GM23338 (cell line): ENCODE results near the gene PIKFYVE. TPM values are rescaled to one million over a fixed set of nuclear protein-coding genes. Genes with fewer than 3 reads are reported as not detected.

ENCODE experiments used
- ATAC-seq: fragments of 200-7000 bp; cut with Tn5 transposase; 3 replicates; pipeline ENCODE4 v1.9.1; 2020
- DNase-seq: peaks from one replicate; pipeline ENCODE4 v3.0.0-alpha.2; 2015; ENCODE audit warnings: low spot score
- H2AFZ ChIP-seq: fragments of 200-600 bp; sonication (generic); 2 replicates; pipeline ENCODE4 v1.8.0; 2016; ENCODE audit warnings: antibody characterized with exemption, mild to moderate bottlenecking, moderate library complexity
- H3F3A ChIP-seq: fragments of 200-600 bp; sonication (generic); replicated peaks from 2 replicates; pipeline ENCODE4 v1.8.0; 2017; ENCODE audit warnings: antibody characterized with exemption, mixed run types, low read depth
- H3K27ac ChIP-seq: fragments of 200-600 bp; sonication (generic); 2 replicates; pipeline ENCODE4 v1.6.1; 2016; ENCODE audit warnings: low read depth
- H3K27me3 ChIP-seq: fragments of 200-600 bp; sonication (generic); 2 replicates; pipeline ENCODE4 v1.8.0; 2016; ENCODE audit warnings: mild to moderate bottlenecking, mixed run types, moderate library complexity; ENCODE audit not compliant: insufficient read depth
- H3K36me3 ChIP-seq: fragments of 200-600 bp; sonication (generic); 2 replicates; pipeline ENCODE4 v1.8.0; 2016; ENCODE audit warnings: mild to moderate bottlenecking; ENCODE audit not compliant: insufficient read depth
- H3K4me1 ChIP-seq: fragments of 200-600 bp; sonication (generic); 2 replicates; pipeline ENCODE4 v1.8.0; 2016; ENCODE audit warnings: mild to moderate bottlenecking, moderate library complexity; ENCODE audit not compliant: insufficient read depth
- H3K4me2 ChIP-seq: fragments of 200-600 bp; sonication (generic); 2 replicates; pipeline ENCODE4 v1.7.1; 2017; ENCODE audit warnings: mixed run types
- H3K4me3 ChIP-seq: fragments of 200-600 bp; sonication (generic); 2 replicates; pipeline ENCODE4 v1.6.1; 2016; ENCODE audit warnings: mixed run types
- H3K79me2 ChIP-seq: fragments of 200-600 bp; sonication (generic); replicated peaks from 2 replicates; pipeline ENCODE4 v1.8.0; 2017; ENCODE audit warnings: mild to moderate bottlenecking; ENCODE audit not compliant: insufficient read depth
- H3K9me2 ChIP-seq: fragments of 200-600 bp; sonication (generic); 2 replicates; pipeline ENCODE4 v1.8.0; 2017; ENCODE audit not compliant: insufficient read depth
- H4K20me1 ChIP-seq: fragments of 200-600 bp; sonication (generic); replicated peaks from 2 replicates; pipeline ENCODE4 v1.8.0; 2017; ENCODE audit warnings: mild to moderate bottlenecking; ENCODE audit not compliant: insufficient read depth
- H3K27ac Mint-ChIP-seq: 2 replicates; pipeline ENCODE4 v1.8.0; 2020; ENCODE audit warnings: inconsistent platforms, mild to moderate bottlenecking, moderate library complexity, mixed read lengths
- H3K27me3 Mint-ChIP-seq: 3 replicates; pipeline ENCODE4 v1.8.0; 2022; ENCODE audit warnings: low read depth, mild to moderate bottlenecking, moderate library complexity, mixed read lengths, inconsistent platforms; ENCODE audit not compliant: insufficient read depth, poor library complexity
- H3K36me3 Mint-ChIP-seq: 3 replicates; pipeline ENCODE4 v1.8.0; 2021; ENCODE audit warnings: low read depth, mild to moderate bottlenecking, inconsistent platforms, moderate library complexity, mixed read lengths
- H3K4me1 Mint-ChIP-seq: 3 replicates; pipeline ENCODE4 v1.8.0; 2020; ENCODE audit warnings: mild to moderate bottlenecking, inconsistent platforms, mixed read lengths
- H3K4me3 Mint-ChIP-seq: 3 replicates; pipeline ENCODE4 v1.8.0; 2021; ENCODE audit warnings: moderate library complexity, mild to moderate bottlenecking, inconsistent platforms, mixed read lengths
- H3K9me3 Mint-ChIP-seq: 3 replicates; pipeline ENCODE4 v1.8.0; 2020; ENCODE audit warnings: moderate library complexity, mild to moderate bottlenecking, inconsistent platforms, mixed read lengths
- CREB1 ChIP-seq: fragments of 250-450 bp; sonication (Bioruptor Pico); IDR thresholded peaks from 2 replicates; pipeline ENCODE4 v1.5.0; 2020; ENCODE audit warnings: low read depth, mild to moderate bottlenecking, moderate library complexity
- EZH2 ChIP-seq: fragments of 200-600 bp; sonication (generic); IDR thresholded peaks from one replicate; pipeline ENCODE4 v1.8.0; 2017; ENCODE audit warnings: antibody characterized with exemption, mild to moderate bottlenecking, low read depth; ENCODE audit not compliant: unreplicated experiment
- EZH2phosphoT487 ChIP-seq: fragments of 200-600 bp; sonication (generic); IDR thresholded peaks from one replicate; pipeline ENCODE4 v1.8.1; 2018; ENCODE audit warnings: antibody characterized with exemption; ENCODE audit not compliant: unreplicated experiment
- JUNB ChIP-seq: IDR thresholded peaks from one replicate; pipeline ENCODE4 v1.6.1; 2016; ENCODE audit warnings: antibody characterized with exemption; ENCODE audit not compliant: unreplicated experiment
- NANOG ChIP-seq: IDR thresholded peaks from 2 replicates; pipeline ENCODE4 v1.6.1; 2016; ENCODE audit warnings: antibody characterized with exemption, borderline replicate concordance
- POLR2AphosphoS5 ChIP-seq: IDR thresholded peaks from 2 replicates; pipeline ENCODE4 v1.6.1; 2016; ENCODE audit warnings: antibody characterized with exemption, low read depth
- STAT1 ChIP-seq: IDR thresholded peaks from one replicate; pipeline ENCODE4 v1.6.1; 2016; ENCODE audit warnings: antibody characterized with exemption; ENCODE audit not compliant: unreplicated experiment
- ZNF114 ChIP-seq: fragments of 250-450 bp; sonication (Bioruptor Pico); IDR thresholded peaks from 2 replicates; pipeline ENCODE4 v1.5.0; 2020; ENCODE audit warnings: mild to moderate bottlenecking, moderate library complexity
- ZNF331 ChIP-seq: fragments of 250-450 bp; sonication (Bioruptor Pico); IDR thresholded peaks from 2 replicates; pipeline ENCODE4 v1.5.0; 2020; ENCODE audit warnings: low read depth, mild to moderate bottlenecking, moderate library complexity
- polyA plus RNA-seq: library from polyadenylated mRNA; unstranded; fragments of >200 nt; fragmentation: Nextera tagmentation; extraction: Ambion mirVana; gene quantifications from 2 replicates; pipeline ENCODE4 v1.2.1, GENCODE V29; 2016
- total RNA-seq: library from RNA; depleted of rRNA; stranded (reverse); fragments of >200 nt; shearing (Covaris generic); gene quantifications from 2 replicates; pipeline ENCODE4 v1.2.3, GENCODE V29; 2014
- TF ChIP-seq, protein P1 (sequence below): IDR thresholded peaks from 2 replicates; pipeline ENCODE4 v1.6.1; 2016; ENCODE audit warnings: antibody characterized with exemption
- TF ChIP-seq, protein P2 (sequence below): IDR thresholded peaks from one replicate; pipeline ENCODE4 v1.6.1; 2018; ENCODE audit warnings: antibody characterized with exemption; ENCODE audit not compliant: unreplicated experiment
- TF ChIP-seq, protein P3 (sequence below): fragments of 250-450 bp; sonication (Bioruptor Pico); IDR thresholded peaks from 2 replicates; pipeline ENCODE4 v1.5.0; 2020; ENCODE audit warnings: mild to moderate bottlenecking, moderate library complexity
- TF ChIP-seq, protein P4 (sequence below), 2 experiments: fragments of 200-600 bp in 1 of 2; sonication (generic) in 1 of 2; conservative IDR thresholded peaks; 2 replicates each; pipeline versions ENCODE4 v1.5.1 to v1.6.1; 2016 to 2017; ENCODE audit warnings: antibody characterized with exemption in 2 of 2, low read depth in 2 of 2, mild to moderate bottlenecking in 2 of 2, moderate library complexity in 1 of 2

PIKFYVE gene
- total and polyA plus RNA-seq, 2 experiments from 2014 or later, result 15.1 to 48.0 TPM

DNA sequence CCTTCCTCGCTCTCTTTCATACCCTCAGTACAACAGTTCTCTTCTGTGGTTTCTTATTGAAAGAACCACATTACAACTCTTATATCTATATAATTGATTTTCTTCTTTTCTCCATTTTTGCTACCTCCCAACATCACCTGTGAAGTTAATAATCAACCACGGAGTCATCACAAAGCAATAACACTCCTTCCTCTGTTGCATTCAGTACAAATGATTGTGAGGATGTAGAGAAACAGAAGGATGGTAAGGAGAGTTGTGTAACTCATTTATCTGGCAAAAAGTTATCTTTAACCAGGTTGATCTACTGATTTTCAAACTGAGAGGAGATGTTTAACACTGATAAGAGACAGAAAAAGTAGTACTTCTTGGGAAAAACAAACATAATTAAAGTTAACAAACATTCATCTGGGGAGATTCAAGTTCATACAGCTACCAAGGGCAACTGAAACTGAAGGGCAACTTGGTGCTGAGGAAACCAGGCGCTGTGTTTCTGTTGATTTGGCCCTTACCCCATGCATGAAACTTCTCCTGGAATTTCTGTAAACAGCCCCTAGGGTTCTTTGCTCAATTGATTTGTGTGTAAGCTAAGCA is 25.3 kb upstream of the PIKFYVE start:
- no peaks in the 10 kb centered on the region for H3K4me1 Mint-ChIP-seq
- no peak for ATAC-seq
- no peak overlapping the region for H3K4me3 Mint-ChIP-seq
- peaks cover 97% of the 10 kb centered on the region for H3K36me3 Mint-ChIP-seq
- TF ChIP-seq EZH2 (no peak), EZH2phosphoT487 (no peak), STAT1 (no peak), NANOG (no peak), ZNF331 (CRISPR knock-in tag) (no peak), POLR2AphosphoS5 (no peak), JUNB (no peak), ZNF114 (CRISPR knock-in tag) (no peak), CREB1 (CRISPR knock-in tag) (no peak)
- TF ChIP-seq, protein P1, sequence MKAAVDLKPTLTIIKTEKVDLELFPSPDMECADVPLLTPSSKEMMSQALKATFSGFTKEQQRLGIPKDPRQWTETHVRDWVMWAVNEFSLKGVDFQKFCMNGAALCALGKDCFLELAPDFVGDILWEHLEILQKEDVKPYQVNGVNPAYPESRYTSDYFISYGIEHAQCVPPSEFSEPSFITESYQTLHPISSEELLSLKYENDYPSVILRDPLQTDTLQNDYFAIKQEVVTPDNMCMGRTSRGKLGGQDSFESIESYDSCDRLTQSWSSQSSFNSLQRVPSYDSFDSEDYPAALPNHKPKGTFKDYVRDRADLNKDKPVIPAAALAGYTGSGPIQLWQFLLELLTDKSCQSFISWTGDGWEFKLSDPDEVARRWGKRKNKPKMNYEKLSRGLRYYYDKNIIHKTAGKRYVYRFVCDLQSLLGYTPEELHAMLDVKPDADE, result no peak
- TF ChIP-seq, protein P2, sequence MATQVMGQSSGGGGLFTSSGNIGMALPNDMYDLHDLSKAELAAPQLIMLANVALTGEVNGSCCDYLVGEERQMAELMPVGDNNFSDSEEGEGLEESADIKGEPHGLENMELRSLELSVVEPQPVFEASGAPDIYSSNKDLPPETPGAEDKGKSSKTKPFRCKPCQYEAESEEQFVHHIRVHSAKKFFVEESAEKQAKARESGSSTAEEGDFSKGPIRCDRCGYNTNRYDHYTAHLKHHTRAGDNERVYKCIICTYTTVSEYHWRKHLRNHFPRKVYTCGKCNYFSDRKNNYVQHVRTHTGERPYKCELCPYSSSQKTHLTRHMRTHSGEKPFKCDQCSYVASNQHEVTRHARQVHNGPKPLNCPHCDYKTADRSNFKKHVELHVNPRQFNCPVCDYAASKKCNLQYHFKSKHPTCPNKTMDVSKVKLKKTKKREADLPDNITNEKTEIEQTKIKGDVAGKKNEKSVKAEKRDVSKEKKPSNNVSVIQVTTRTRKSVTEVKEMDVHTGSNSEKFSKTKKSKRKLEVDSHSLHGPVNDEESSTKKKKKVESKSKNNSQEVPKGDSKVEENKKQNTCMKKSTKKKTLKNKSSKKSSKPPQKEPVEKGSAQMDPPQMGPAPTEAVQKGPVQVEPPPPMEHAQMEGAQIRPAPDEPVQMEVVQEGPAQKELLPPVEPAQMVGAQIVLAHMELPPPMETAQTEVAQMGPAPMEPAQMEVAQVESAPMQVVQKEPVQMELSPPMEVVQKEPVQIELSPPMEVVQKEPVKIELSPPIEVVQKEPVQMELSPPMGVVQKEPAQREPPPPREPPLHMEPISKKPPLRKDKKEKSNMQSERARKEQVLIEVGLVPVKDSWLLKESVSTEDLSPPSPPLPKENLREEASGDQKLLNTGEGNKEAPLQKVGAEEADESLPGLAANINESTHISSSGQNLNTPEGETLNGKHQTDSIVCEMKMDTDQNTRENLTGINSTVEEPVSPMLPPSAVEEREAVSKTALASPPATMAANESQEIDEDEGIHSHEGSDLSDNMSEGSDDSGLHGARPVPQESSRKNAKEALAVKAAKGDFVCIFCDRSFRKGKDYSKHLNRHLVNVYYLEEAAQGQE, result no peak
- TF ChIP-seq, protein P3, sequence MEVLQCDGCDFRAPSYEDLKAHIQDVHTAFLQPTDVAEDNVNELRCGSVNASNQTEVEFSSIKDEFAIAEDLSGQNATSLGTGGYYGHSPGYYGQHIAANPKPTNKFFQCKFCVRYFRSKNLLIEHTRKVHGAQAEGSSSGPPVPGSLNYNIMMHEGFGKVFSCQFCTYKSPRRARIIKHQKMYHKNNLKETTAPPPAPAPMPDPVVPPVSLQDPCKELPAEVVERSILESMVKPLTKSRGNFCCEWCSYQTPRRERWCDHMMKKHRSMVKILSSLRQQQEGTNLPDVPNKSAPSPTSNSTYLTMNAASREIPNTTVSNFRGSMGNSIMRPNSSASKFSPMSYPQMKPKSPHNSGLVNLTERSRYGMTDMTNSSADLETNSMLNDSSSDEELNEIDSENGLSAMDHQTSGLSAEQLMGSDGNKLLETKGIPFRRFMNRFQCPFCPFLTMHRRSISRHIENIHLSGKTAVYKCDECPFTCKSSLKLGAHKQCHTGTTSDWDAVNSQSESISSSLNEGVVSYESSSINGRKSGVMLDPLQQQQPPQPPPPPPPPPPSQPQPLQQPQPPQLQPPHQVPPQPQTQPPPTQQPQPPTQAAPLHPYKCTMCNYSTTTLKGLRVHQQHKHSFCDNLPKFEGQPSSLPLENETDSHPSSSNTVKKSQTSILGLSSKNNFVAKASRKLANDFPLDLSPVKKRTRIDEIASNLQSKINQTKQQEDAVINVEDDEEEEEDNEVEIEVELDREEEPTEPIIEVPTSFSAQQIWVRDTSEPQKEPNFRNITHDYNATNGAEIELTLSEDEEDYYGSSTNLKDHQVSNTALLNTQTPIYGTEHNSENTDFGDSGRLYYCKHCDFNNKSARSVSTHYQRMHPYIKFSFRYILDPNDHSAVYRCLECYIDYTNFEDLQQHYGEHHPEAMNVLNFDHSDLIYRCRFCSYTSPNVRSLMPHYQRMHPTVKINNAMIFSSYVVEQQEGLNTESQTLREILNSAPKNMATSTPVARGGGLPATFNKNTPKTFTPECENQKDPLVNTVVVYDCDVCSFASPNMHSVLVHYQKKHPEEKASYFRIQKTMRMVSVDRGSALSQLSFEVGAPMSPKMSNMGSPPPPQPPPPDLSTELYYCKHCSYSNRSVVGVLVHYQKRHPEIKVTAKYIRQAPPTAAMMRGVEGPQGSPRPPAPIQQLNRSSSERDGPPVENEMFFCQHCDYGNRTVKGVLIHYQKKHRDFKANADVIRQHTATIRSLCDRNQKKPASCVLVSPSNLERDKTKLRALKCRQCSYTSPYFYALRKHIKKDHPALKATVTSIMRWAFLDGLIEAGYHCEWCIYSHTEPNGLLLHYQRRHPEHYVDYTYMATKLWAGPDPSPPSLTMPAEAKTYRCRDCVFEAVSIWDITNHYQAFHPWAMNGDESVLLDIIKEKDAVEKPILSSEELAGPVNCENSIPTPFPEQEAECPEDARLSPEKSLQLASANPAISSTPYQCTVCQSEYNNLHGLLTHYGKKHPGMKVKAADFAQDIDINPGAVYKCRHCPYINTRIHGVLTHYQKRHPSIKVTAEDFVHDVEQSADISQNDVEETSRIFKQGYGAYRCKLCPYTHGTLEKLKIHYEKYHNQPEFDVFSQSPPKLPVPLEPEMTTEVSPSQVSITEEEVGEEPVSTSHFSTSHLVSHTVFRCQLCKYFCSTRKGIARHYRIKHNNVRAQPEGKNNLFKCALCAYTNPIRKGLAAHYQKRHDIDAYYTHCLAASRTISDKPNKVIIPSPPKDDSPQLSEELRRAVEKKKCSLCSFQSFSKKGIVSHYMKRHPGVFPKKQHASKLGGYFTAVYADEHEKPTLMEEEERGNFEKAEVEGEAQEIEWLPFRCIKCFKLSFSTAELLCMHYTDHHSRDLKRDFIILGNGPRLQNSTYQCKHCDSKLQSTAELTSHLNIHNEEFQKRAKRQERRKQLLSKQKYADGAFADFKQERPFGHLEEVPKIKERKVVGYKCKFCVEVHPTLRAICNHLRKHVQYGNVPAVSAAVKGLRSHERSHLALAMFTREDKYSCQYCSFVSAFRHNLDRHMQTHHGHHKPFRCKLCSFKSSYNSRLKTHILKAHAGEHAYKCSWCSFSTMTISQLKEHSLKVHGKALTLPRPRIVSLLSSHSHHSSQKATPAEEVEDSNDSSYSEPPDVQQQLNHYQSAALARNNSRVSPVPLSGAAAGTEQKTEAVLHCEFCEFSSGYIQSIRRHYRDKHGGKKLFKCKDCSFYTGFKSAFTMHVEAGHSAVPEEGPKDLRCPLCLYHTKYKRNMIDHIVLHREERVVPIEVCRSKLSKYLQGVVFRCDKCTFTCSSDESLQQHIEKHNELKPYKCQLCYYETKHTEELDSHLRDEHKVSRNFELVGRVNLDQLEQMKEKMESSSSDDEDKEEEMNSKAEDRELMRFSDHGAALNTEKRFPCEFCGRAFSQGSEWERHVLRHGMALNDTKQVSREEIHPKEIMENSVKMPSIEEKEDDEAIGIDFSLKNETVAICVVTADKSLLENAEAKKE (CRISPR knock-in tag), result no peak
- TF ChIP-seq, protein P4, sequence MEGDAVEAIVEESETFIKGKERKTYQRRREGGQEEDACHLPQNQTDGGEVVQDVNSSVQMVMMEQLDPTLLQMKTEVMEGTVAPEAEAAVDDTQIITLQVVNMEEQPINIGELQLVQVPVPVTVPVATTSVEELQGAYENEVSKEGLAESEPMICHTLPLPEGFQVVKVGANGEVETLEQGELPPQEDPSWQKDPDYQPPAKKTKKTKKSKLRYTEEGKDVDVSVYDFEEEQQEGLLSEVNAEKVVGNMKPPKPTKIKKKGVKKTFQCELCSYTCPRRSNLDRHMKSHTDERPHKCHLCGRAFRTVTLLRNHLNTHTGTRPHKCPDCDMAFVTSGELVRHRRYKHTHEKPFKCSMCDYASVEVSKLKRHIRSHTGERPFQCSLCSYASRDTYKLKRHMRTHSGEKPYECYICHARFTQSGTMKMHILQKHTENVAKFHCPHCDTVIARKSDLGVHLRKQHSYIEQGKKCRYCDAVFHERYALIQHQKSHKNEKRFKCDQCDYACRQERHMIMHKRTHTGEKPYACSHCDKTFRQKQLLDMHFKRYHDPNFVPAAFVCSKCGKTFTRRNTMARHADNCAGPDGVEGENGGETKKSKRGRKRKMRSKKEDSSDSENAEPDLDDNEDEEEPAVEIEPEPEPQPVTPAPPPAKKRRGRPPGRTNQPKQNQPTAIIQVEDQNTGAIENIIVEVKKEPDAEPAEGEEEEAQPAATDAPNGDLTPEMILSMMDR (conservative IDR thresholded peaks at IDR 0.05; ENCODE audit: low read depth in 2 of 2), result no peak
- Histone ChIP-seq H3K27me3 (no peaks in the 10 kb centered on the region), H3K4me1 (no peaks in the 10 kb centered on the region), H3F3A (peaks cover 25% of the 10 kb centered on the region), H3K79me2 (0 out of 2 replicates have a peak, but pooled peaks cover 4% of the 10 kb centered on the region), H3K4me2 (no peak overlapping the region), H3K36me3 (peaks cover 91% of the 10 kb centered on the region), H4K20me1 (0 out of 2 replicates have a peak, but pooled peaks cover 3% of the 10 kb centered on the region), H2AFZ (no peak overlapping the region), H3K9me2 (no peaks in the 10 kb centered on the region), H3K4me3 (no peak overlapping the region), H3K27ac (no peak overlapping the region)
- no peaks in the 10 kb centered on the region for H3K27me3 Mint-ChIP-seq
- H3K27ac Mint-ChIP-seq, result no peak overlapping the region
- 0 out of 3 replicates have a peak, but pooled peaks cover 3% of the 10 kb centered on the region for H3K9me3 Mint-ChIP-seq
- no peak for DNase-seq
